OCI-LY1 (cell line): ENCODE data around the gene CARS1.

Source experiments
- CTCF ChIP-seq: fragments of 200-600 bp; sonication (generic), shearing (Covaris generic); IDR thresholded peaks from 2 replicates; pipeline ENCODE4 v1.5.1; 2017; ENCODE audit warnings: mild to moderate bottlenecking, antibody characterized with exemption, low read length, moderate library complexity, mixed read lengths
- EZH2 ChIP-seq: fragments of 200-600 bp; sonication (generic), shearing (Covaris generic); IDR thresholded peaks from 2 replicates; pipeline ENCODE4 v1.8.0; 2017; ENCODE audit warnings: borderline replicate concordance, mixed run types, mild to moderate bottlenecking, antibody characterized with exemption, low read length, moderate library complexity, mixed read lengths

- TF ChIP-seq CTCF: no peak
- TF ChIP-seq EZH2: no peak
Observed at GRCh38 chr11:3040881-3041280, 16.3 kb downstream of the CARS1 start.
